Choroid plexus epithelial cell (primary cell): Measurements from ENCODE around the gene ZNF609.

Source experiments
- DNase-seq: peaks from one replicate; pipeline ENCODE4 v3.0.0-alpha.2; 2010; ENCODE audit warnings: low read depth
- H3K4me3 ChIP-seq: 2 replicates; pipeline ENCODE4 v1.5.1; 2011; ENCODE audit warnings: low read depth, mild to moderate bottlenecking, control low read depth, low read length, moderate library complexity
- TF ChIP-seq, protein P1 (sequence below): conservative IDR thresholded peaks from 2 replicates; pipeline ENCODE4 v1.5.1; 2011; ENCODE audit warnings: low read depth, mild to moderate bottlenecking, control low read depth, inconsistent platforms, low read length, moderate library complexity

The ZNF609 gene

DNA sequence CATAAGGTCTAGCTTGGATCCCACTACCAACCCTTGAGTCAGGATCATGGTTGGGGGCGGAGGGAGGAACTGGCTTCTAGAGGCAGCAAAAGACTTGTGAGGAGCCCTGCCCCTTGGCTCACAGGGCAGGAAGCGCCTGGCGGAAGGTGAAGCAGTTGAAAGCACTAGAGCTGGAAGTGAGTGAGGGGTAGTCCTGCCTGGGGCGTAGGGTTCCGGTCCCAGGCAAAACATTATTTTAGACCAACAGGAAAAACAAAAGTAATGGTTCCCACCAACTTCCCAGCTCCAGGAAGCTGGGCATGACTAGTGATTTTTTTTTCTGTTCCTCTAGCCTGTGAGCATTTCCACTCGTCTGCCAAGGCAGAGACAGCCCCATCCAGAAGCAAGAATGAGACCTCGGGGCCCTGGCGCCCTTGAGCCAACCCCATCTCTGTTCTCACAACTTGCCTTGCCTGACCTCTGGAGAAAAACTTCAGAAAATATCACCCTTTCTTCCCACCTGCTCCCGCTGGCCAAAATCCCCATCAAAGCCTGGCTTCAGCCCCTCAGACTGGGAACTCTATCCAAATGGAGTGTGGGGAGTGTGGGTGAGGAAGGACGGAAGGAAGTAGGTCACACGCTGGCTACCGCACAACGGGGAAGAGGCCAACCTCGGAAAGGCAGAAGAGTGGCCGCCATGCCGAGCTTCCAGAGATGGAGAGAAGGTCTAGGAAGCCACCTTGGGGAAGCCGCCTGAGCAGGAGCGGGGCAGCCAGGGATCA lies 257.5 kb downstream of the ZNF609 start:
- no peak for DNase-seq
- H3K4me3 ChIP-seq, result no peak overlapping the region
- TF ChIP-seq, protein P1, sequence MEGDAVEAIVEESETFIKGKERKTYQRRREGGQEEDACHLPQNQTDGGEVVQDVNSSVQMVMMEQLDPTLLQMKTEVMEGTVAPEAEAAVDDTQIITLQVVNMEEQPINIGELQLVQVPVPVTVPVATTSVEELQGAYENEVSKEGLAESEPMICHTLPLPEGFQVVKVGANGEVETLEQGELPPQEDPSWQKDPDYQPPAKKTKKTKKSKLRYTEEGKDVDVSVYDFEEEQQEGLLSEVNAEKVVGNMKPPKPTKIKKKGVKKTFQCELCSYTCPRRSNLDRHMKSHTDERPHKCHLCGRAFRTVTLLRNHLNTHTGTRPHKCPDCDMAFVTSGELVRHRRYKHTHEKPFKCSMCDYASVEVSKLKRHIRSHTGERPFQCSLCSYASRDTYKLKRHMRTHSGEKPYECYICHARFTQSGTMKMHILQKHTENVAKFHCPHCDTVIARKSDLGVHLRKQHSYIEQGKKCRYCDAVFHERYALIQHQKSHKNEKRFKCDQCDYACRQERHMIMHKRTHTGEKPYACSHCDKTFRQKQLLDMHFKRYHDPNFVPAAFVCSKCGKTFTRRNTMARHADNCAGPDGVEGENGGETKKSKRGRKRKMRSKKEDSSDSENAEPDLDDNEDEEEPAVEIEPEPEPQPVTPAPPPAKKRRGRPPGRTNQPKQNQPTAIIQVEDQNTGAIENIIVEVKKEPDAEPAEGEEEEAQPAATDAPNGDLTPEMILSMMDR, result no peak

DNA sequence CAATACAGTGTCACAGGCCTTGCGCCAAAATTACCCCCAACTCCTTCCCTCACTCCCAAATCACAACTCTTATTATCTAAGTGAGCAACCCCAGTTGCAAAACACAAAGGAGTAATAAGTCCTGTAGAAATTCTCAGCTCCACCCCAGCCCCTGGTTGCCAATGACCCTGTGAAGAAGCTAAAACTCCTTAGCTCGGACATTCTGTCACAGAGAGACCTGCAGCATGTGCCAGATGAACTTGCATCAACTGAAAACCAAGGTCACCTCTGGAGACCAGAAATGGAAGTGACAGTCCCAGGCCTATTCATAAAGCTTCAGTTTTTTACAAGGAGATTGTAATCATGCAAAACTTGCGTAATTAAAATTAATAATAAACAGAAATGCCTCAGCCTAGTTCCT lies 259.8 kb downstream of the ZNF609 start:
- H3K4me3 ChIP-seq, result no peak overlapping the region
- no peak for DNase-seq

DNA sequence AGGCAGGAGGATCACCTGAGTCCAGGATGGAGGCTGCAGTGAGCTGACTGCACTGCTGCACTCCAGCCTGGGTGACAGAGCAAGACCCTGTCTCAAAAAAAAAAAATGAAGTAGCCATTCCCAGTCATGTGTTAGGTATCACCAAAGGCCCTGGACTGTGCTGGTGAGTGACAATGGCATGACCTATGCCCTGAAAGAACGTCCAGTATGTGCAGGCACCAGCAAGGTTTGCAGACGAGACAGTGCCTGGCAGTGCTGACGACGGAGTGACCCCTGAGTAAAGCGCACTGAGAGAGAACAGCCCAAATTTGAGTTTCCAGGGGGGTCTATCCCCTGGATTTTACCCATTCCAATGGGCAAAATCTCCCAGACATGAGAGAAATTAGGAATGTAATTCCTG lies 269.8 kb downstream of the ZNF609 start:
- H3K4me3 ChIP-seq, result no peak overlapping the region
- TF ChIP-seq, protein P1, result no peak
- no peak for DNase-seq

More for the DNA sequence above, 259.8 kb downstream of the ZNF609 start:
- TF ChIP-seq, protein P1, result no peak

DNA sequence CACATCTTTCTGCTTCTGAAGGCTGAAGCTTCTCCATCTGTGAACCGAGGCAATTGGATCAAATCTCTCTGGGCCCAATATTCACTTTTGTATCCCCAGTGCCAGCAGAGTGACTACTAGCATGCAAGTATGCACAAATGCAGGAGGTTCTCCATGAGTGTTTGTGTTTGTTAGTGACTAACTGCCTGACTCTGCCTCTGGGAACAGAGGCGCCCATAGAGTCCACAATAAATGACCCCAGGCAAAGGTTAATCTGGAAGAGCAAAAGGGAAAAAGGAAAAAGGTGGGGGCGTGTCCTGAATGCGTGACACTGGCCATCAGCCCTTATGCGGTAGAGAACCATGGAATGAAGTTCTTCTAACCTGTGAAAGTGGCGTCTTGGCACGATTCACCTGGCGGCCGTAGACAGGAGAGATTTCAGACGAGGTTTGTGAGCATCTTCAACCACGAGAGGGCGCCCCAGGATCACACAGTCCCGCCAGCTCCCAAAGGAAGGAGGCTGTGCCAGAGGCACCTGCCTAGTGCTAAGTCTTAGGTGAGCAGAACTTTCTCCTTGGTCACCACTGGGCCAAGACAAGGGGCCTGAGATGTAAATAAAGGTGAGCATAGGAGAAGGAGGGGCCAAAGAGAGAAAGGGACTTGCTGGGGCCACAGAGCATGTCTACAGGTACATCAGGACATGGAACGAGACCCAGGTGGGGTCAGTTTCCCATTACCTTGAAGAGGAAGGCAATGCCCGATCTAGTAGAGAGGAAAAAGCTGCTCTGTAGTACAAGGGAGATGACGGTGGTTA lies 270.8 kb downstream of the ZNF609 start:
- H3K4me3 ChIP-seq, result no peak overlapping the region
- peak; percentile 80 for DNase-seq
- TF ChIP-seq, protein P1, result peak; percentile 89

DNA sequence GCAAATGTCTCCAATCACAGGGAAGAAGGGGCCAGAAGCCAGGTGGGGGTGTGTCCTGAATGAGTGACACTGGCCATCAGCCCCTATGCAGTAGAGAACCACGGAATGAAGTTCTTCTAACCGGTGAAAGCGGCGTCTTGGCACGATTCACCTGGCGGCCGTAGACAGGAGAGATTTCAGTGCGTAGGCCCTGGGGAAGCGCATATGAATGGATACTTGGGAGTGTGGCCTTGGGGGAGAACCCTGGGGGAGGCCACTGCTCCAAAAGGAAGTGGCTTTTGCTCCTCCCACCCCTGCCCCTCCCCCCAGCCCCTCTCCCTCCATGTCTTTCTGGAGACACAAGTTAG lies 271.4 kb downstream of the ZNF609 start:
- DNase-seq, result no peak
- H3K4me3 ChIP-seq, result no peak overlapping the region
- TF ChIP-seq, protein P1, result no peak

DNA sequence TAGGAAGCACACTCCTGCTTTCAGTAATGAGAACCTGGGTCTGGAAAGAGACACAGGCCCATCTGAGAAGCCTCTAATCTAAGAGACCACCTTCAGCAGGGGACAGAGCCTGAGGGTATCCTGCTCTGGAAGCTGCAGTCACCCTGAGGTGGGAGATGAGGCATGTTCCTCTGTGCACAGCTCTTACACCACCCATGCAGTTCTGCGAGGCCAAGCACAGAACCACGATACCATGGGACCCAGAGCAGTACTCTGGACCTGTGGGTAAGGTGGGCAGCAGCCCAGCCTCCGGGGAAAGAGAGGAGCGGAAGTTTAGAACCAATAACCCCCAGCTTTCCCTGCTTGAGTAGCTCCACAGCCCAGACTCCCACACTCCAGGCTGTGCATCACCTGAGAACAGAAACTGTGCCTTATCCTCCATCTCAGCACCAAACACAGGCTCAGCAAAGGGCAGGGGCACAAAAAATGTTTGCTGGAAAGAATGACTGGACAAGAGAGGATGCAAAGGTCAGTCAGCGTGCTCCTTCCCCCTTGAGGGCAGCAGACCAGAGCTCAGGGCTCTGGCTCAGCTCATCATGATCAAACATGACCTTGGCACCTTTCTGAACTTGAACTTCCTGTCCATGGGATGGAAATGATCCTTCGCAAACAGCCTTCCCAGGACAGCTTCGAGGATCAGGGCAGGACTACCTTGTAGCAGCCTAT lies 271.9 kb downstream of the ZNF609 start:
- no peak overlapping the region for H3K4me3 ChIP-seq
- no peak for DNase-seq
- TF ChIP-seq, protein P1, result no peak
